Neural crest cell (in vitro differentiated cells): ENCODE data around the gene SGMS1. TPM values are rescaled to one million over a fixed set of nuclear protein-coding genes. Genes with fewer than 3 reads are reported as not detected.

Experiments used
- DNase-seq: peaks from one replicate; pipeline ENCODE4 v3.0.0; 2021; ENCODE audit warnings: low read depth, mixed read lengths, low spot score
- H3K27ac Mint-ChIP-seq: one replicate; pipeline ENCODE4 v1.8.0; 2021; ENCODE audit warnings: mild to moderate bottlenecking, mixed read lengths; ENCODE audit not compliant: unreplicated experiment
- H3K27me3 Mint-ChIP-seq: 2 replicates; pipeline ENCODE4 v1.8.0; 2021; ENCODE audit warnings: low read depth, mild to moderate bottlenecking, mixed read lengths
- H3K36me3 Mint-ChIP-seq: 2 replicates; pipeline ENCODE4 v1.8.0; 2021; ENCODE audit warnings: low read depth, mild to moderate bottlenecking, mixed read lengths
- H3K4me1 Mint-ChIP-seq: 2 replicates; pipeline ENCODE4 v1.8.0; 2021; ENCODE audit warnings: mixed read lengths
- H3K4me3 Mint-ChIP-seq: one replicate; pipeline ENCODE4 v1.8.0; 2021; ENCODE audit warnings: mild to moderate bottlenecking, mixed read lengths
- H3K9me3 Mint-ChIP-seq: 2 replicates; pipeline ENCODE4 v1.8.0; 2021; ENCODE audit warnings: mixed read lengths
- total RNA-seq: library from RNA; stranded (reverse); gene quantifications from 2 replicates; pipeline ENCODE4 v1.2.1, GENCODE V29; 2021
- TF ChIP-seq, protein P1 (sequence below): fragments of 200-600 bp; sonication (generic); conservative IDR thresholded peaks from 2 replicates; pipeline ENCODE4 v1.5.0; 2021; ENCODE audit warnings: antibody characterized with exemption, mild to moderate bottlenecking

Gene SGMS1
- total RNA-seq, 1 donor from 2014 or later: 14.4 TPM

DNA sequence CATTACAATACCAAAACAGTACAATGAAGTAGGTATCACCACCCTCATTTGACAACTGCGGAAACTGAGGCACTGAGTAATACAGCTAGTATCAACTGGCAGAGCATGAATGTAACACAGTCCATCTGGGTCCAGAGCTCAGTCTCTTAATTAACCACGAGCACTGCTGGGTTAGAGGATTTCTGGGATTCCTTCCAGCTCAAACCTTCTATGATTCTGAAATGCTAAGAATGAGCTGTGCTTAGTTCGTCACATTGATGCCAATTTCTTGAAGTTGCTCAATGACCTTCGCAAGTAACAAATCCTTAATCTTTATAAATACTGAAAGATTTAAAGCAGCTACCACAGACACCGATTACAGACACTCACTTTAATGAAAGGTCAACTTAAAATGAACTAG is 62.5 kb downstream of the SGMS1 start:
- H3K36me3 Mint-ChIP-seq: peaks cover 4% of the 10 kb centered on the region
- no peaks in the 10 kb centered on the region for H3K27me3 Mint-ChIP-seq
- H3K9me3 Mint-ChIP-seq: no peaks in the 10 kb centered on the region
- H3K4me1 Mint-ChIP-seq: peaks cover 15% of the 10 kb centered on the region
- no peak overlapping the region for H3K27ac Mint-ChIP-seq
- H3K4me3 Mint-ChIP-seq: no peak overlapping the region
- no peak for DNase-seq
- TF ChIP-seq, protein P1, sequence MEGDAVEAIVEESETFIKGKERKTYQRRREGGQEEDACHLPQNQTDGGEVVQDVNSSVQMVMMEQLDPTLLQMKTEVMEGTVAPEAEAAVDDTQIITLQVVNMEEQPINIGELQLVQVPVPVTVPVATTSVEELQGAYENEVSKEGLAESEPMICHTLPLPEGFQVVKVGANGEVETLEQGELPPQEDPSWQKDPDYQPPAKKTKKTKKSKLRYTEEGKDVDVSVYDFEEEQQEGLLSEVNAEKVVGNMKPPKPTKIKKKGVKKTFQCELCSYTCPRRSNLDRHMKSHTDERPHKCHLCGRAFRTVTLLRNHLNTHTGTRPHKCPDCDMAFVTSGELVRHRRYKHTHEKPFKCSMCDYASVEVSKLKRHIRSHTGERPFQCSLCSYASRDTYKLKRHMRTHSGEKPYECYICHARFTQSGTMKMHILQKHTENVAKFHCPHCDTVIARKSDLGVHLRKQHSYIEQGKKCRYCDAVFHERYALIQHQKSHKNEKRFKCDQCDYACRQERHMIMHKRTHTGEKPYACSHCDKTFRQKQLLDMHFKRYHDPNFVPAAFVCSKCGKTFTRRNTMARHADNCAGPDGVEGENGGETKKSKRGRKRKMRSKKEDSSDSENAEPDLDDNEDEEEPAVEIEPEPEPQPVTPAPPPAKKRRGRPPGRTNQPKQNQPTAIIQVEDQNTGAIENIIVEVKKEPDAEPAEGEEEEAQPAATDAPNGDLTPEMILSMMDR: no peak

DNA sequence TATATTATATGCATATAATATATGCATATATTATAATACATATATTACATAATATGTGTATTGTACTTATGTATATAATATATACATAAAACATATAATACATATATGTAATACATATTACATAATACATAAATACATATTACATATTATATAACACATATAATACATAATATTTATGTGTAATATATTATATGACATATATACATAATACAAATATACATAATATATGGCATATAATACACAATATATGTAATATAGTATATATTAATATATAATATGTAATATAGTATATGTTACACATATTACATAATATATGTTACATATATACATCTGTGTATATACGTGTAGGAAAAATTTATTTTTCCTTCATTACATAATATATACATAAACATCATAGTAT is 63.4 kb downstream of the SGMS1 start:
- Mint-ChIP-seq H3K27me3 (no peaks in the 10 kb centered on the region), H3K9me3 (no peaks in the 10 kb centered on the region), H3K36me3 (peaks cover 4% of the 10 kb centered on the region), H3K4me3 (no peak overlapping the region), H3K4me1 (peaks cover 7% of the 10 kb centered on the region), H3K27ac (no peak overlapping the region)
- TF ChIP-seq, protein P1: no peak
- no peak for DNase-seq

DNA sequence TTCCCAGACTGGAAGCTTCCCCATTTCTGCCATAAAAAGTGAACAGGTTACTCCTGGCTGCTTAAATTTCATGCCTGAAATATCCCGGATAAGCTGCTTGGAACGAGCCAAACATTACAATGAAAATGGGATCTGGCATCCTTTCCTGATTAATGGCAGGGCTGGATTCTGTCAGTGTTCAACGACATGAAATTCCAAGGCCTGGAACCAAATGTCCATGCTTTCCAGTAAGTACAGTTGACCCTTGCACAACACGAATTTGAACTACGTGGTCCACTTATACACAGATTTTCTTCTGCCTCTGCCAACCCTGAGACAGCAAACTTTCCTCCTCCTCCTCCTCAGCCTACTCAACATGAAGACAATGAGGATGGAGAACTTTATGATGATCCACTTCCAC is 65.4 kb downstream of the SGMS1 start:
- no peak for DNase-seq
- Mint-ChIP-seq H3K4me1 (peaks cover 7% of the 10 kb centered on the region), H3K9me3 (no peaks in the 10 kb centered on the region), H3K36me3 (peaks cover 4% of the 10 kb centered on the region), H3K27ac (no peak overlapping the region), H3K27me3 (no peaks in the 10 kb centered on the region), H3K4me3 (no peak overlapping the region)
- TF ChIP-seq, protein P1: no peak

DNA sequence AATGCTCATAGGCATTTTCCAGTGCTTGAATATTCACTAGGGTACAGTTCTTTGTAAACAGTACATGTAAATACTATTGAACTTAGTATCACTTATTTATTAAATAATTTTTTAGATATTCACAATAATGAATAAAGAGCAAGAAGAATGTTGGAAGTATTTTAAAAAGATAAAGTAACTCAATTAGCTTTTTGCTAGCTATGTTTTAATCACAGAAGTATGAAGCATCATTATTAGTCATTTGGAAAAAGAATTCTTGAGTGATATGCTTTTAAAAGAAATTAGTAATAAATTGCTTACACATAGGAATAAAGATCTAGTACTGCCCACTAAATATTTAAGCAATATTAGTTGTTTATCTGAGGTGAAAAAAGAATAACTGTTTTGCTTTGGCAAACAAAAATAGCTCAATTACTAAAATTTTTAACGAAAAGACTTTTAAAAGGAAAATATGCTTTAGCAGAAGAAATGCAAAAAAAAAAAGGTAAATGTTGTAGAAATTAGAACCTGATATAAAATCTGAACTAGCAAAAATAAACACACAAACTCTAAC is 66.5 kb downstream of the SGMS1 start:
- Mint-ChIP-seq H3K4me1 (peaks cover 17% of the 10 kb centered on the region), H3K27ac (no peak overlapping the region), H3K27me3 (no peaks in the 10 kb centered on the region), H3K4me3 (no peak overlapping the region), H3K36me3 (no peaks in the 10 kb centered on the region), H3K9me3 (no peaks in the 10 kb centered on the region)
- DNase-seq: no peak
- TF ChIP-seq, protein P1: no peak

DNA sequence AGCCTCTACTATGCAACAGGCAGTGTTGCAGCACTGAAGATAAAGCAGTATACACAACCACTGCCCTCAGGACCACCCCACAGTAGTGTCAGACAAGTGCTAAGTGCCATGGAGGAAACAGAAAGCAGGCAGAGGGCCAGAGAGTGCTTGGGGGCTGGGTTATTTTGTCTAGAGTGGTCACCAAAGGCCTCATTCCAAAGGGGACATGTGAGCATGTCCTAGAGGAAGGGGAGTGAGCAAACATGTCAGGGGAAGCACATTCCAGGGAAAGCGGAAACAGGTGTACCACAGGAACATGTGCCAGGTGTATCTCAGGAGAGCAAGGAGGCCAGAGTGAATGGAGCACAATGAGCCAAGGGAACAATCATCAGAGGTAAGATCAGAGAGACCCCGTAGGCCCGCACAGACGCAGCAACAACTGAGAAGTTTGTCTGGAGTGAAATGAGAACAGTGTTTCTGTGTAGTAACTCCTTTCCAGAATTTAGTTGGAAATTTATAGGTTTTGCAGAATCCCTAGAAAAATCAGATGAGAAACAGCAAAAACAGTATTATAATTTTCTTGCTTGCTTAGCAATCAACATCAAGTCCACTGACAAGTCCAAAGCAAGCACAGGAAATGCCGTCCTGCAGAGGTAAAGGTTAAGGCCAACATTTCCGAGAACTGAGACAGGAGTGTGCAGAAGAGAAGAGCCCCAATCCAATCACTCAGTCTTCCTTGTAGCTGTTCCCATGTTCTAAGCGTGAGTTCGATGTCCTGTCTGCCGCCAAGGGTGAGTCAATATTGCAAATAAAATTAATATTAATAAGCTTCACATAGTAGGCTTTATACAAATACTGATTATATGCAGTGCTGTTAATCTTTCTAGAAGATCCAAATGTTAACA is 67.3 kb downstream of the SGMS1 start:
- Mint-ChIP-seq H3K27ac (no peak overlapping the region), H3K4me1 (peaks cover 18% of the 10 kb centered on the region), H3K4me3 (no peak overlapping the region), H3K27me3 (no peaks in the 10 kb centered on the region), H3K36me3 (no peaks in the 10 kb centered on the region), H3K9me3 (no peaks in the 10 kb centered on the region)
- TF ChIP-seq, protein P1: no peak
- DNase-seq: no peak
